HL-60 (cell line): ENCODE results near the gene MR1.

ENCODE experiments used
- CTCF ChIP-seq: IDR thresholded peaks from one replicate; pipeline ENCODE4 v1.5.1; 2011; ENCODE audit warnings: low read length, control low read depth, inconsistent platforms; ENCODE audit not compliant: insufficient read depth
- GABPA ChIP-seq: IDR thresholded peaks from 2 replicates; pipeline ENCODE4 v1.6.1; 2012; ENCODE audit warnings: low read depth
- POLR2AphosphoS5 ChIP-seq: IDR thresholded peaks from 2 replicates; pipeline ENCODE4 v1.6.1; 2012; ENCODE audit warnings: low read depth
- REST ChIP-seq: IDR thresholded peaks from 2 replicates; pipeline ENCODE4 v1.6.1; 2012; ENCODE audit warnings: low read depth; ENCODE audit not compliant: insufficient replicate concordance
- SPI1 ChIP-seq: IDR thresholded peaks from 2 replicates; pipeline ENCODE4 v1.6.1; 2012; ENCODE audit warnings: low read depth, mild to moderate bottlenecking, borderline replicate concordance

- TF ChIP-seq CTCF (no peak), POLR2AphosphoS5 (no peak), GABPA (no peak), REST (no peak), SPI1 (no peak)
Measured at GRCh38 chr1:181021159-181021558, 12.6 kb upstream of the MR1 start.
